Gastroesophageal sphincter (tissue), 3 donors: ENCODE data around the gene C1orf198.

Source experiments
- CTCF ChIP-seq, 4 experiments: fragments of 200-600 bp in 2 of 4; fragments of 450-650 bp in 2 of 4; sonication (generic) in 1 of 4; IDR thresholded peaks; one replicate each; pipeline ENCODE4 v1.5.1; 2017 to 2019; ENCODE audit warnings: antibody characterized with exemption in 4 of 4, mild to moderate bottlenecking in 2 of 4, moderate library complexity in 2 of 4
- POLR2A ChIP-seq, 2 donors: fragments of 450-650 bp; IDR thresholded peaks; one replicate each; pipeline ENCODE4 v1.6.1; 2017; ENCODE audit warnings: antibody characterized with exemption in 2 of 2, mild to moderate bottlenecking in 2 of 2, moderate library complexity in 1 of 2

DNA sequence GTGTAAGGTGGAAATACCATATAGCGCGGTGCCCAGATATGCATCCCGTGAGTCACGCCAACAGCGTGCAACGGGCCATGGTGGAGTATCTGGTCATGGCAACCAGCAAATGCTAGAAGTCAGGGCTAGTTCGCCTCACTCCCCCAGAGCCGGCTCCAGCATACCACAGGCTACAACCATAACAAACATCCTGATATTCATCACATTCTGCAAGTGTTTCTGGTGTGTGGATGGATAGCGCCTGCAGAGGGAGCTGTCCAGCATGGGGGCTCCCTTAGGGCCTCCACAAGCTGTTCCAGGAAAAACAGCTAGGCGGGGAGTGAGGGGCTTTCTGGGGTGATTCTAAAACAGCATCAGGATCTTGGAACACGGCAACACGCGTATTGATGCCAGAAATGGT, 6.8 kb downstream of the C1orf198 start:
- TF ChIP-seq CTCF (IDR thresholded peaks at IDR 0.05) (peak in 1 of 4 experiments; percentile 13), POLR2A (IDR thresholded peaks at IDR 0.05) (no peak)
